ENCODE data around the gene ICE2. TPM values are rescaled to one million over a fixed set of nuclear protein-coding genes. Genes with fewer than 3 reads are reported as not detected.

ICE2 gene
- total RNA-seq, 1 experiment from 2014 or later = 62.8 TPM

DNA sequence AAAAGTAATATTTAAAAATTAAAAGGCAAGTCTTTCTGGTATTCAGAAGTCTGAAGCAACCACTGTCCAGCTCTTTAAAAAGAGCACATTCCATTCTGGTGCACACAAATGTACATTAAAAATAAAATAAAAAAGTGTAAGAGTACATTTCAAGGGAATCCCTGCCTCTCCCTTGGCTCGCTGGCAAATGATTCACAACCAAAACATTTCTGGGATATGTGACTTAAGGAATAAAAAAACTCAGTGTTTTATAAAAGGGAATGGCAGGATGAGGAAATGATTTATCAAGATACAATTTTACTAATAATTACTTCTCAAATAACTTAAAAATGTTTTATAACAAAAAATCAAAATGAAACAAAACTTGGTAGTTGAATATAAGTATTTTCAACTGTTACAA, 57.4 kb downstream of the ICE2 start:
- no TSS peak for BruUV-seq (replicated peaks)
- no peak overlapping the region for H2AFZ ChIP-seq (ENCODE audit: low read depth, low read length, poor library complexity, severe bottlenecking)
- intact Hi-C loops (cut with micrococcal nuclease) = no loop called here
- no peaks in the 10 kb centered on the region for H3K27me3 ChIP-seq (ENCODE audit: insufficient read depth, low read length)
- no peaks in the 10 kb centered on the region for H3K9me2 ChIP-seq (ENCODE audit: insufficient read depth)
- no peaks in the 10 kb centered on the region for H4K20me1 ChIP-seq (ENCODE audit: insufficient read depth)
- ATAC-seq (no peak), DNase-seq (ENCODE audit: low read depth, low spot score) (no peak)
- H3K79me2 ChIP-seq (ENCODE audit: insufficient read depth, low read length) = no peaks in the 10 kb centered on the region
- H3K9ac ChIP-seq (ENCODE audit: low read length) = no peak overlapping the region
- ChIA-PET CTCF (no interaction called here), RAD21 (ENCODE audit: low non-redundant PET in 1 of 2, low total read pairs in 2 of 2, uncharacterized antibody in 2 of 2, unreplicated experiment in 2 of 2) (no interaction called here), POLR2A (interaction anchor here (1.2 kb wide), 1 partner anchor 23 kb away, joined by 7 read pairs; the partner anchor contains the start of gene ANXA2)
- H3K4me2 ChIP-seq (ENCODE audit: low read length) = no peak overlapping the region
- TF ChIP-seq, protein P1, sequence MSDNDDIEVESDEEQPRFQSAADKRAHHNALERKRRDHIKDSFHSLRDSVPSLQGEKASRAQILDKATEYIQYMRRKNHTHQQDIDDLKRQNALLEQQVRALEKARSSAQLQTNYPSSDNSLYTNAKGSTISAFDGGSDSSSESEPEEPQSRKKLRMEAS (IDR thresholded peaks at IDR 0.05) = no peak
- TF ChIP-seq, protein P2, sequence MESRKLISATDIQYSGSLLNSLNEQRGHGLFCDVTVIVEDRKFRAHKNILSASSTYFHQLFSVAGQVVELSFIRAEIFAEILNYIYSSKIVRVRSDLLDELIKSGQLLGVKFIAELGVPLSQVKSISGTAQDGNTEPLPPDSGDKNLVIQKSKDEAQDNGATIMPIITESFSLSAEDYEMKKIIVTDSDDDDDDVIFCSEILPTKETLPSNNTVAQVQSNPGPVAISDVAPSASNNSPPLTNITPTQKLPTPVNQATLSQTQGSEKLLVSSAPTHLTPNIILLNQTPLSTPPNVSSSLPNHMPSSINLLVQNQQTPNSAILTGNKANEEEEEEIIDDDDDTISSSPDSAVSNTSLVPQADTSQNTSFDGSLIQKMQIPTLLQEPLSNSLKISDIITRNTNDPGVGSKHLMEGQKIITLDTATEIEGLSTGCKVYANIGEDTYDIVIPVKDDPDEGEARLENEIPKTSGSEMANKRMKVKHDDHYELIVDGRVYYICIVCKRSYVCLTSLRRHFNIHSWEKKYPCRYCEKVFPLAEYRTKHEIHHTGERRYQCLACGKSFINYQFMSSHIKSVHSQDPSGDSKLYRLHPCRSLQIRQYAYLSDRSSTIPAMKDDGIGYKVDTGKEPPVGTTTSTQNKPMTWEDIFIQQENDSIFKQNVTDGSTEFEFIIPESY (IDR thresholded peaks at IDR 0.05; ENCODE audit: extremely low read depth, insufficient replicate concordance, low read length) = no peak
- TF ChIP-seq JUND (IDR thresholded peaks at IDR 0.05) (no peak), ZFX (IDR thresholded peaks at IDR 0.05) (no peak), TCF7L2 (IDR thresholded peaks at IDR 0.05; ENCODE audit: borderline replicate concordance, extremely low read depth, insufficient read depth, insufficient read length) (no peak), ZNF274 (IDR thresholded peaks at IDR 0.05; ENCODE audit: low read depth, low read length) (no peak), EZH2 (IDR thresholded peaks at IDR 0.05) (no peak), FOSL1 (IDR thresholded peaks at IDR 0.05; ENCODE audit: low read depth) (no peak), YY1 (IDR thresholded peaks at IDR 0.05; ENCODE audit: extremely low read depth, insufficient replicate concordance, low read depth, low read length) (no peak), SP1 (IDR thresholded peaks at IDR 0.05; ENCODE audit: low read depth) (no peak), RAD21 (IDR thresholded peaks at IDR 0.05; ENCODE audit: low read depth) (no peak), SIN3A (IDR thresholded peaks at IDR 0.05; ENCODE audit: low read depth) (no peak)
- TF ChIP-seq, protein P3, sequence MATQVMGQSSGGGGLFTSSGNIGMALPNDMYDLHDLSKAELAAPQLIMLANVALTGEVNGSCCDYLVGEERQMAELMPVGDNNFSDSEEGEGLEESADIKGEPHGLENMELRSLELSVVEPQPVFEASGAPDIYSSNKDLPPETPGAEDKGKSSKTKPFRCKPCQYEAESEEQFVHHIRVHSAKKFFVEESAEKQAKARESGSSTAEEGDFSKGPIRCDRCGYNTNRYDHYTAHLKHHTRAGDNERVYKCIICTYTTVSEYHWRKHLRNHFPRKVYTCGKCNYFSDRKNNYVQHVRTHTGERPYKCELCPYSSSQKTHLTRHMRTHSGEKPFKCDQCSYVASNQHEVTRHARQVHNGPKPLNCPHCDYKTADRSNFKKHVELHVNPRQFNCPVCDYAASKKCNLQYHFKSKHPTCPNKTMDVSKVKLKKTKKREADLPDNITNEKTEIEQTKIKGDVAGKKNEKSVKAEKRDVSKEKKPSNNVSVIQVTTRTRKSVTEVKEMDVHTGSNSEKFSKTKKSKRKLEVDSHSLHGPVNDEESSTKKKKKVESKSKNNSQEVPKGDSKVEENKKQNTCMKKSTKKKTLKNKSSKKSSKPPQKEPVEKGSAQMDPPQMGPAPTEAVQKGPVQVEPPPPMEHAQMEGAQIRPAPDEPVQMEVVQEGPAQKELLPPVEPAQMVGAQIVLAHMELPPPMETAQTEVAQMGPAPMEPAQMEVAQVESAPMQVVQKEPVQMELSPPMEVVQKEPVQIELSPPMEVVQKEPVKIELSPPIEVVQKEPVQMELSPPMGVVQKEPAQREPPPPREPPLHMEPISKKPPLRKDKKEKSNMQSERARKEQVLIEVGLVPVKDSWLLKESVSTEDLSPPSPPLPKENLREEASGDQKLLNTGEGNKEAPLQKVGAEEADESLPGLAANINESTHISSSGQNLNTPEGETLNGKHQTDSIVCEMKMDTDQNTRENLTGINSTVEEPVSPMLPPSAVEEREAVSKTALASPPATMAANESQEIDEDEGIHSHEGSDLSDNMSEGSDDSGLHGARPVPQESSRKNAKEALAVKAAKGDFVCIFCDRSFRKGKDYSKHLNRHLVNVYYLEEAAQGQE (IDR thresholded peaks at IDR 0.05; ENCODE audit: low read depth) = no peak
- H3K27ac ChIP-seq (ENCODE audit: low read depth, low read length) = no peak overlapping the region
- no peak overlapping the region for H3K4me3 ChIP-seq (replicated peaks in 1 of 2; ENCODE audit: low read depth in 1 of 2, low read length in 2 of 2)
- H3K9me3 ChIP-seq (ENCODE audit: control insufficient read depth in 1 of 2, insufficient read depth in 1 of 2, low read depth in 1 of 2, low read length in 2 of 2) = no peaks in the 10 kb centered on the region
- H3K4me1 ChIP-seq (ENCODE audit: control insufficient read depth in 1 of 2, insufficient read depth in 2 of 2, low read length in 2 of 2) = peaks cover 28 to 30% of the 10 kb centered on the region in 2 experiments
- no peaks in the 10 kb centered on the region for H3K36me3 ChIP-seq (ENCODE audit: control insufficient read depth in 1 of 2, insufficient read depth in 2 of 2, low read length in 2 of 2)

Data from HCT116 (cell line).